NCI-H526 (cell line): ENCODE measurements around the gene MIX23.

Experiments used
- DNase-seq, 2 experiments: peaks; one replicate each; lab custom pipeline; 2025; lab: John Stamatoyannopoulos, UW

Gene MIX23

DNA sequence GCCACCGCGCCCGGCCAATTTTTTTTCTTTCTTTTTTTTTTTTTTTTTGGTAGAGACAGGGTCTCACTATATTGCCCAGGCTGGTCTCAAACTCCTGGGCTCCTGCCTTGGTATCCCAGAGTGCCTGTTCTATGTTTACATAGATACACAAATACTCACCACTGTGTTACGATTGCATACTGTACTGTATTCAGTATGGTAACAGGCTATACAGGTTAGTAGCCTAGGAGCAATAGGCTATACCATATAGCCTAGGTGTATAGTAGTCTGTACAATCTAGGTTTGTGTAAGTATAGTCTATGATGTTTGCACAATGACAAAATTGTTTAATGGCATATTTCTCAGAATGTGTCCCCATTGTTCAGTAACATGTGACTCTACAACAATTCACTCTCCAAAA lies 31.4 kb downstream of the MIX23 start:
- DNase-seq, result no peak

DNA sequence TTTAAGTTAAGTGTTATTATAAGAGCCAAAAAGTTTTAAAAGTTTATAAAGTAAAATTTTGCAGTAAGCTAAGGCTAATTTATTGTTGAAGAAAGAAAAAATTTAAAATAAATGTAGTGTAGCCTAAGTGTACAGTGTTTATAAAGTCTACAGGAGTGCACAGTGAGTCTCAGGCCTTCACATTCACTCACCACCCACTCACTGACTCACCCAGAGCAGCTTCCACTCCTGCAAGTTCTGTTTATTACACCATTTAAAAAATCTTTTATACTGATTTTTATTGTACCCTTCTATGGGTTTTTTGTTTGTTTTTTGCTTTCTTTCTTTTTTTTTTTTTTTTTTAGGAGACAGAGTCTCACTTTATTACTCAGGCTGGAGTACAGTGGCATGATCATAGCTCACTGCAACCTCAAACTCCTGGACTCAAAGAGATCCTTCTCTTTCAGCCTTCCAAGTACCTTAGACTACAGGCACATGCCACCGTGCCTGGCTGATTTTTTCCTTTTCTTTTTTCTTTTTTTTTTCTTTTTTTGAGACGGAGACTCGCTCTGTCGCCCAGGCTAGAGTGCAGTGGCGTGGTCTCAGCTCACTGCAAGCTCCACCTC lies 32.1 kb downstream of the MIX23 start:
- no peak for DNase-seq

DNA sequence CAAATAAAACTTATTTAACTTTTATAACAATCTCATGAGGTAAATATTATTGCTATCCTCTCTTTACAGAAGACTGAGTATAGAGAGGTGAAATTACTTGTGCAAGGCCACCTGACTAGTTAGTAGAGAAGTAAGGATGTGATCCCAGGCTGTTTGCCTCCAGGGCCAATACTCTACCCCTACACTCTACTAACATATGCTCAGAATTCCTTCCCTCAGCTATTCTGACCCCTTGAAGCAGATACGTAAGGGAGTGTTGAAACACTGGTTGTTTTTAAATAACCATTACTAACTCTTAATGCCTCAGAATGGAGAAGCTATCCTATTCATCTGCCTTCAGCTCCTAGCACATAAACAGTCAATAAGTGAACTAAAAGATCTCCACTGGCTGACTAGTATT lies 33.9 kb downstream of the MIX23 start:
- DNase-seq, result no peak

DNA sequence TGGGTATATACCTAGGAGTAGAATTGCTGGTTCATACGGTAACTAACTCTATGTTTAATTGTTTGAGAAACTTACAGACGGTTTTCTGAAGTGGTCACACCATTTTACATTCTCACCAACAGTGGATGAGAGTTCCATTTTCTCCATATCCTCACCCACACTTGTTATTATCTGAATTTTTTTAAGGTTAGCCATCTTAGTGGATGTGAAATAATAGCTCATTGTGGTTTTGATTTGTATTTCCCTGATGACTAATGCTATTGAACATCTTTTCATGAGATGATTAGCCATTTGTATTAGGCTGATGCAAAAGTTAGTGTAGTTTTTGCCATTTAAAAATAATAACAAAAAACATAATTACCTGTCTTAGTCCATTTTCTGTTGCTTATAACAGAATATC lies 39.4 kb downstream of the MIX23 start:
- no peak for DNase-seq

DNA sequence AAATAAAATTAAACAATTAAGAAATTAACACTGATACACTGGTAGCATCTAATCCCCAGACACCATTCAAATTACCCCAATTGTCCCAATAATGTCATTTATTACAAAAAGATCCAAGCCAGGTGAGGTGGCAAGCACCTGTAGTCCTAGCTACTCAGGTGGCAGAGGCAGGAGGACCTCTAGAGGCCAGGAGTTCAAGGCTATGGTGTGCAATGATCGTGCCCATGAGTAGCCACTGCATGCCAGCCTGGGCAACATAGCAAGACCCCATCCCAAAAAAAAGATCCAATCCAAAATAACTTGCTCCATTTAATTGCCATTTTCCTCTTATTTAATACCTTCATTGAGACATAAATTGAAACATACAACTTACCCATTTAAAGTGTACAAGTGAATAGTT lies 40.2 kb downstream of the MIX23 start:
- no peak for DNase-seq

DNA sequence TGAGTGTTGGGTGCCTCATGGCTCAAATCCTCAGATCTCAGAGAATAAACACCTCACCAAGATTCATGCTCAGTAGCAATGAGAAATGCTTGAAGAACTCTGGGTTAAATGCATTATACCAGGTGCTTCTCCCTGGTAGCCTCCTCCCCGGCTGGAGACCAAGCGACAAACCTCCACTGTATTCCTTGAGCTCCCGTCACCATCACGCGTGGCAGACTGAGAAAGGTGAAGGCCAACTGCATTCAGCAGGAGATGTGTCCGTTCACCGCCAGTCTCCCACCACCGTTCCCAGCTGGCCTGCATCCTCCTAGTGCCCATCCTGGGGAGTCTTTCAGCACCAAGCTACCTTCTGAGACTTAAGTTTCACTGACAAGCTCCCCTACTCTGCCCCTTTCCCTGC lies 50.5 kb downstream of the MIX23 start:
- no peak for DNase-seq

DNA sequence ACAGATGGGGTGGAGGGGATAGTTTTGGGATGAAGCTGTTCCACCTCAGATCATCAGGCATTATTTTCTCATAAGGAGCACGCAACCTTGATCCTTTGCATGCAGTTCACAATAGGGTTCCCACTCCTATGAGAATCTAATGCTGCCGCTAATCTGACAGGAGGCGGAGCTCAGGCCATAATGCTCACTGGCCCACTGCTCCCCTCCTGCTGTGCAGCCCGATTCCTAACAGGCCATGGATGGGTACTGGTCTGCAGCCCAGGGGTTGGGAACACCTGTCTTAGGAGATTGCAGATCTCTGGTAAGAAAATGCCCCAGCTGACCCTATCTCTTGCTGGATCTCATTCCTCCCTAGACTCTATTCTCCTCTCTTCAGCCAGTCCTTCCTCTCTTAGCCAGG lies 51.1 kb downstream of the MIX23 start:
- DNase-seq, result no peak

DNA sequence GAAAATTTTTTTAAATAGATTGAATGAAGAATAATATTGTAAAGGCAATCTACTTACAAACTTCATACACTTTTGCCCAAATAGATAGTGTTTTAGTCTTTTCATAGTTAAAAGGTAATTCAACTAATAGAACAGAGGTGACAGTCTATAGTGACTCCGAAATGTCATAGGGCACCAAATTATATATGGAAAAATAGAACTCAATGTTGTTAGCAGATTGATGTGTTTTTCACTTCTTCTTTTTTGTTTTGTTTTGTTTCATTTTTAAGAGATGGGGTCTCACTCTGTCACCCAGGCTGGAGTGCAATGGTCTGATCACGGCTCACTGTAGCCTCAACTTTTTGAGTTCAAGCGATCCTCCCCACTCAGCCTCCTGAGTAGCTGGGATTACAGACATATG lies 57.3 kb downstream of the MIX23 start:
- DNase-seq, result no peak

DNA sequence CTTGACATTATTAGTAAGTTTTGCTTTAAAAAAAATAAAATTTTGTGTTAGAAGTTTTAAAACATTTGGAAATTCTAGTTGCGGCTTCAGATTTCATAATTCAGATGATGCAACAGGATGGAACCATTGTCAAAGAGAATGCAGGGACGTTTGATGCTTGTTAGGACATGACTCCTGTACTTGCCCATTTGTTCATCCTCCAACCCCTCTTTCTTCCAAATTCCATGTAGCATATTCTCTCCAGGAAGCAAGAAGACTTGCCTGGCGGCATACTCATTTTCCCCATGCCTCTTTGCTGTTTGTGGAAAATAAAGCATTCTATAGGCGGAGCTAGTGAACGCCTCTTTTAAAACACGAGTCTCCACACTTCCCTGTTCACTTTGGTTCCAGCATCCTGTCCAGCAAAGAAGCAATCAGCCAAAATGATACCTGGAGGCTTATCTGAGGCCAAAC lies 58.1 kb downstream of the MIX23 start, which contains the start of gene CSTA:
TSS of gene CSTA (plus strand) at position 378 of the 453 bp plus-strand sequence. CDS start at position 423, 45 bp downstream.
- no peak for DNase-seq

DNA sequence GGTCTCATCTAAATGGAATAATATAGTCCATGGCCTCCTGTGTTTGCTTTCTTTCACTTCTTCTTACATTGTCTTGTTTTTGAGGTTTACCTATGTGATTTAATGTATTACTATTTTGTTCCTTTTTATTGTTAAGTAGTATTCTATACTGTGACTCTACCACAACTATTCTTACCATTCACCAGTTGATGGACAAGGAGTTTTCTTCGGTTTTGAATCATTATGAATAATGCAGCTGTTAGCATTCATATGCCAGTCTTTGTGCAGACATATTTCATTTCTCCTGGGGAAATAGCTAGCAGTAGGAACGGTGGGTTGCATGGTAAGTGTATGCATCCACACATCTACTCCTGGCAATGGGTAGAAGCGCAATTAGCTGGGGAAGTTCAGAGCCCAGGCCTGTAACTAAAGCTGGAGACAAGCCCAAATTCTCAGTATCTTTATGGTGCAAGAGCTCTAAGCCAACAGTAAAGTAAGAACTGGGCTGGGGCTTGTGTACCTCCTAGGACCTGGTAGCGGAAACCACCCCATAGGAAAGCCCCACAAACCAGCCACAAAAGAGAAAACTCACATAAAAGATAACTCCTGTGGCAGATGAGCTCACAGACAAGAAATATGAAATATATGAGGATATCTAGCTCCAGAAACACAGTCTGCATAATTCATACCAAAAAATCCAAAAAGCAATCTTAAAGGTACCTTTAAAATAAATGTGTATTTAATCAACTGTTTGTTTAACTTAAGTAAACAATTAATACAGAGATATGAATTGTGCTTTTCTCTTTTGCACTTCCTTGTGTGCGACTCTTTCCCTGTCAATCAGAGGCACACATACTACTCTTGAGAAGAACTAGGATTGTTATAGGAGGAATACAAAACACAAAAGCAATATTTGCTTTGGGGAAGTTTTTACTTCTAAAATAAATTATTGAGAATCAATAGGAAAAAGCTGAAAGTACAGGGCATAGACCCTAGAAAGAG lies 60.6 kb downstream of the MIX23 start:
- no peak for DNase-seq

DNA sequence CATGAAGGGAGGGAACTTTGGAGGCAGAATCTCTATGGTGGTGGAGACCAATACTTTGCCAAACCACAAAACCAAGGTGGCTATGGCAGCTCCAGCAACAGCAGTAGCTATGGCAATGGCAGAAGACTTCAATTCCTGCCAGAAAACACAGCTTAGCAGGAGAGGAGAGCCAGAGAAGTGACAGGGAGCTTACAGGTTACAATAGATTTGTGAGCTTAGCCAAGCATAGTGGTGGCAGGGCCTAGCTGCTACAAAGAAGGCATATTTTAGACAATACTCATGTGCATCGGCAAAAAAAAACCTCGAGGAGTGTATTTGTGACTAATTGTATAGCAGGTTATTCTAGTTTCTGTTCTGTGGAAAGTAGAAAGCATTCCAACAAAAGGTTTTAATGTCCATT lies 64.4 kb downstream of the MIX23 start:
- DNase-seq, result no peak

DNA sequence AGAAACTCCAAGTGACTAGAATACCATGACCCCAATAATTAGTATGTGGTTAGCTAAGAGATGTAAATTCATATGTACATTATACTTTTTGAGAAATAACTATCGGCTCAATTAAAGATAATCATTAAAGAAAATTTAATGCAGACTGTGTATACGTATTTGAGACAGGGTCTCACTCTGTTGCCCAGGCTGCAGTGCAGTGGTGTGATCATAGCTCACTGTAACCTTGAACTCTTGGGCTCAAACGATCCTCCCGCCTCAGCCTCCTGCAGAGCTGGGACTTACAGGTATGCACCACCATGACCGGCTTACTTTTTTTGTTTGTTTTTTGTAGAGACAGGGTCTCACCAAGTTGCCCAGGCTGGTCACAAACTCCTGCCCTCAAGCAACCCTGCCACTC lies 66.7 kb downstream of the MIX23 start:
- no peak for DNase-seq

DNA sequence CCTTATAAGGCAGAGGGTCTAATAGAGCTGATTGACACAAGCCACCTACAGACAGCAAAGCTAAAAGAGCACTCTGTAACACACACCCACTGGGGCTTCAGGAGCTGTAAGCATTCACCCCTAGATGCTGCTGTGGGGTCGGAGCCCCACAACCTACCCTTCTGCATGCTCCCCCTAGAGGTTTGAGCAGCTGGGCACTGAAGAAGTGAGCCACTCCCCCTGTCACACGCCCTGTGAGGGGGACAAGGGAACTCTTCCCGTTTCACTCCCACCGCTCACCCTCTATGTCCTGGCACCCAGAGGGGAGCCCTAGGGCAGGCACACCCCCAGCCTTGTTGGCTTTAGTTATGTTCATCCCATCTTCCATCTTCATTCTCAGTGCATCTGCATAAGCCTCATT lies 67.4 kb downstream of the MIX23 start:
- no peak for DNase-seq

DNA sequence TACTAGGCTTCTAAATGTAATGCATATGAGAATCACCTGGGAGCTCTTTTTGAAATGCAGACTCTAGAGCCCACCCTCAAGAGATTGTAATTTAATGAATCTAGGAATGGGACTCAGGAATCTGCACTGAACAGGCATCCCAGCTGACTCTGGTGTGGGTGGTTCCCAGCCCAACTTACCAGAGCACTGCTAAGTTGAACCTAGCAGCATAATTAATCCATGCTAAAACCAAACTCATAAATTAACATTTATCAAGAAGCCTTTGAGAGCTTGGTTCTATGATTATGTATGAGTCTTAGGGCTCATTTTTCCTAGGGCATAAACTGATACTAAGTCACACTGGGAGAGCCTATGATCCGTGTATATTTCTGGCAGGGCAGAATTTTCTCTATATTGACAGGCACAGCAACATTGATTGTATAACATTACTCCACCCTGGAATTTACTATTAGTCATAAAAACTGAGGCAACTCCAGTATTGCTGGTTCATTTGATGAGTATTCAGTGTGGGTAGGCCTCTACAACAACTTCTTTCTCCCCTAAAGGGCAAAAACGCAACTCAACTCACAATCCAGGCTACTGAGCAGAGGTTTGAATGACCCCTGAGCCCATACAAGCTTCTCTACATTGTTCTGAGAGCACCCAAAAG lies 68.7 kb downstream of the MIX23 start:
- DNase-seq, result no peak

DNA sequence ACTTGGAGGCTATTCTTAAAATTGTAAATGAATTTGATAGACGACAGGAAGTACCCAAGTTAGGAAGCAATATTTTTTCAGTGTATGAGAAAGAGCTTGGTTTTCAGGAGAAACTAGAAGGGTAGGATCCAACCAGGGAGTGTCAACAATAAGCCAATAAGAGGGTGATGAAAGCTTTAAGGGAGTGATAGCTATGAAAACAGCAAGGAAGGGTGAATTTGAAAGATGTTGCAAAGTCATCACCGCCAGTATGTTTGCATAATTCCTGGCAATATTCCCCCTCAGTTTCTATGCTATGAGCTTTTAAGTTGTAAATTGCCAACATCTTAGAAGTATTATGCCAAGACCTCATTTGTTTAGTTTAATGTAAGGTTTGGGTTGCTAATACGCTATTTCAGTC lies 69.8 kb downstream of the MIX23 start:
- DNase-seq, result no peak

DNA sequence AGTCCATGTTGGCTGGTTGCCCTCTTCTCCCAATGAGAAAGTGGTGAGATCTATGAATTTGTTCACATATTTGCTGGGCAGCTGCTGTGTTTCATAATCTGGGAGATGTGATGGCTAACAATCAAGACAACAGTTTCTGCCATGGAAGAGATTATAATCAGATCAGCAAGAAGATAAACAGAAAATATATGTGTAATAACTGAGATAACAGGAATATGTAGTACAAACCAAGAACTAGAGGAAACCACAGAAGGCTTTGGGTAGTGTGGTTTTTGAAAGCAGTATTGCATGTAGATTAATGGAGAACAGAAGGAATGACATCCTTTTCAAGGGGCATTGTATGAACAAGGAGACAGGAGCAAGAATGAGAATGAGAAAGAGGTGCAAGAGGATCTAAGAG lies 70.2 kb downstream of the MIX23 start:
- DNase-seq, result no peak

DNA sequence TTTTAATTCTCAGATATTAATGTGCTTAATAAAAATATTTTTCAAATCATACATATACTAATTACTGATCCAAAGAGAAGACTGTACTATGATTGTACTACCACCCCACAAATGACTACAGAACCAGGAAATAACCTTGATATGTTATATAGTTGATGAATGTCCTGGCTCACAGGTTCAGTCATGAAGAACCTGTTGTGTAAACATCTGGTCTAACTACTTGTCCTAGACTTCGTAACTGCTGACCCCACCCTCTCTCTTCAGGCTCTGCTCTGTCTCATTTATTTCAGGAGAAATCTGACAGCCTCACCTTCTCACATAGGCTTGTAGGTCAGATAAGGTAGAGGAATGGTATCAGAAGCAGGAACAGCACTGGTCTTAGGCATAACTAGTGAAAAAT lies 72.7 kb downstream of the MIX23 start:
- DNase-seq, result peak; percentile 8 to 16
